LNCaP clone FGC (cell line): ENCODE results near the gene SNX24.
A peak's percentile ranks its signal among the peaks of the same experiment; 100 is the strongest.

Experiments used
- DNase-seq: peaks from one replicate; pipeline ENCODE4 v3.0.0-alpha.2; 2011; ENCODE audit warnings: low read depth
- H3K4me3 ChIP-seq: 2 replicates; pipeline ENCODE4 v1.5.1; 2011; ENCODE audit warnings: mild to moderate bottlenecking, low read depth, low read length, control low read depth
- CTCF ChIP-seq: IDR thresholded peaks from 2 replicates; pipeline ENCODE4 v1.5.1; 2012; ENCODE audit warnings: mild to moderate bottlenecking; ENCODE audit not compliant: control insufficient read depth, insufficient read depth; ENCODE audit errors: extremely low read depth

Gene SNX24

GRCh38 chr5:122999947-123000563 lies 154.6 kb downstream of the SNX24 start:
- TF ChIP-seq CTCF = peak; percentile 65
- DNase-seq = peak; percentile 31
- no peak overlapping the region for H3K4me3 ChIP-seq

DNA sequence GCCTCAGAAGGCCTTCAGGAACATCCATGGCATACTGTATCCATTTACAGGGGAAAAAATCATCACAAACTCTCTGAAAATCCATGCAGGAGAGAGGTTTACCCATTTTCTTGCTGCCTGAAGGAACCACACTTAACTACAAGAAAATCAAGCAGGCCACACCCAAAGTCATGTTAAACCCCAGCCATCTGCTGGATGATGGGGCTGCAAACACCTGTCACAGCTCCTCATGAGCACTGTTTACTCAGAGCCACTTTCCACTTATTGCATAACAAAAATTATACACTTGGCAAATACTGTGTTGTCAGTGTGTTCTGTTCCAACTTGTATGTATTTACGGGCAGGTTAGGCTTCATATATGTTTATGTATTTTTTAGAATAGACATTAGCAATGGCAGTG lies 155.3 kb downstream of the SNX24 start:
- TF ChIP-seq CTCF = no peak
- no peak overlapping the region for H3K4me3 ChIP-seq
- no peak for DNase-seq

GRCh38 chr5:123001808-123002207 lies 156.4 kb downstream of the SNX24 start:
- TF ChIP-seq CTCF = no peak
- no peak for DNase-seq
- no peak overlapping the region for H3K4me3 ChIP-seq

- no peak for DNase-seq
- H3K4me3 ChIP-seq = no peak overlapping the region
- TF ChIP-seq CTCF = no peak
Observed at GRCh38 chr5:123007182-123007581, 161.8 kb downstream of the SNX24 start.

- no peak for TF ChIP-seq CTCF
- no peak overlapping the region for H3K4me3 ChIP-seq
- DNase-seq = no peak
Observed at GRCh38 chr5:123007754-123008153, 162.3 kb downstream of the SNX24 start.

GRCh38 chr5:123012321-123012720 lies 166.9 kb downstream of the SNX24 start:
- no peak for TF ChIP-seq CTCF
- DNase-seq = no peak
- no peak overlapping the region for H3K4me3 ChIP-seq

GRCh38 chr5:123014689-123015088 lies 169.3 kb downstream of the SNX24 start:
- TF ChIP-seq CTCF = no peak
- no peak for DNase-seq
- H3K4me3 ChIP-seq = no peak overlapping the region
